Measurements from ENCODE around the gene MADD. TPM values are rescaled to one million over a fixed set of nuclear protein-coding genes. Genes with fewer than 3 reads are reported as not detected.

Gene MADD
- total RNA-seq, 1 experiment from 2014 or later, result 41.0 TPM

- H3K23me2 ChIP-seq (ENCODE audit: insufficient read length, low read depth, low read length, poor library complexity, severe bottlenecking), result no peaks in the 10 kb centered on the region
- H2AFZ ChIP-seq (ENCODE audit: low read length), result no peak overlapping the region
- H3K23ac ChIP-seq (ENCODE audit: insufficient read length, low read depth, low read length), result no peak overlapping the region
- H3K4me1 ChIP-seq (ENCODE audit: insufficient read depth, low read length), result no peaks in the 10 kb centered on the region
- no peak overlapping the region for H3K27ac Mint-ChIP-seq
- H3K56ac ChIP-seq (ENCODE audit: insufficient read length, low read depth, low read length), result no peak overlapping the region
- H4K91ac ChIP-seq (ENCODE audit: insufficient read length, low read depth, low read length), result no peak overlapping the region
- H3K27ac ChIP-seq (ENCODE audit: insufficient read length, low read depth, low read length), result no peak overlapping the region
- no peak overlapping the region for H2BK120ac ChIP-seq (ENCODE audit: low read depth, low read length, poor library complexity, severe bottlenecking)
- H3K4me2 ChIP-seq (ENCODE audit: insufficient read depth, insufficient read length, low read length), result no peak overlapping the region
- H3K27me3 Mint-ChIP-seq (ENCODE audit: low read depth), result no peaks in the 10 kb centered on the region
- H3K9me3 Mint-ChIP-seq, result no peaks in the 10 kb centered on the region
- no peak overlapping the region for H4K5ac ChIP-seq (ENCODE audit: insufficient read length, low read depth, low read length)
- H3K14ac ChIP-seq (ENCODE audit: insufficient read depth, low read length), result no peak overlapping the region
- H4K8ac ChIP-seq (replicated peaks; ENCODE audit: insufficient read length, low read depth, low read length), result peak overlapping the region; percentile 78
- H2AK5ac ChIP-seq (ENCODE audit: insufficient read length, low read length), result no peak overlapping the region
- H3K79me1 ChIP-seq (ENCODE audit: insufficient read depth, low read depth, low read length, poor library complexity, severe bottlenecking), result no peaks in the 10 kb centered on the region
- H3K79me2 ChIP-seq (ENCODE audit: insufficient read depth, low read length), result no peaks in the 10 kb centered on the region
- H3K4me1 Mint-ChIP-seq, result peaks cover 6 to 8% of the 10 kb centered on the region in 2 experiments
- TF ChIP-seq CTCF (conservative IDR thresholded peaks at IDR 0.05), result no peak
- no peak overlapping the region for H2BK12ac ChIP-seq (ENCODE audit: insufficient read length, low read depth, low read length)
- H2BK15ac ChIP-seq (ENCODE audit: low read depth, low read length), result no peak overlapping the region
- no peak overlapping the region for H3T11ph ChIP-seq (ENCODE audit: low read length)
- no peak overlapping the region for H3K18ac ChIP-seq (ENCODE audit: insufficient read length, low read depth, low read length)
- H2BK20ac ChIP-seq (ENCODE audit: low read depth, low read length, poor library complexity, severe bottlenecking), result no peak overlapping the region
- peaks cover 2% of the 10 kb centered on the region for H4K20me1 ChIP-seq (ENCODE audit: control insufficient read depth, insufficient read depth, insufficient read length)
- no peak overlapping the region for H3K4ac ChIP-seq (ENCODE audit: low read depth, low read length)
- H3K36me3 Mint-ChIP-seq (ENCODE audit: insufficient read depth in 1 of 3, low read depth in 3 of 3), result no peaks in the 10 kb centered on the region
- WGBS (ENCODE audit: extremely low coverage, insufficient read length, low lambda C conversion rate), result 100% methylated on average over 1 of the region's 9 CpGs
- DNase-seq, result no peak
- no peaks in the 10 kb centered on the region for H3K9me3 ChIP-seq (ENCODE audit: control insufficient read depth, low read depth, low read length)
- no peak overlapping the region for H3K4me3 Mint-ChIP-seq
- H3K9ac ChIP-seq (ENCODE audit: extremely low read depth, insufficient read length, low read length), result no peak overlapping the region
- no peak overlapping the region for H2BK5ac ChIP-seq (ENCODE audit: insufficient read length, low read length)
- H3K27me3 ChIP-seq (ENCODE audit: insufficient read depth, low read length), result no peaks in the 10 kb centered on the region
Measured at GRCh38 chr11:47356129-47356997, 86.4 kb downstream of the MADD start.
